Measurements from ENCODE around the gene TMEM9.

GRCh38 chr1:201190005-201190404, 35.7 kb upstream of the TMEM9 start:
- TF ChIP-seq TCF3 (IDR thresholded peaks at IDR 0.05; ENCODE audit: borderline replicate concordance, insufficient read depth, low read depth, low read length) (no peak), PBX3 (IDR thresholded peaks at IDR 0.05; ENCODE audit: insufficient replicate concordance, low read depth, low read length) (no peak), EZH2 (IDR thresholded peaks at IDR 0.05; ENCODE audit: borderline replicate concordance, control insufficient read depth, low read depth, low read length) (no peak), EP300 (IDR thresholded peaks at IDR 0.05; ENCODE audit: borderline replicate concordance in 1 of 2, control insufficient read depth in 1 of 2, low read depth in 2 of 2, low read length in 2 of 2) (no peak), ELK1 (IDR thresholded peaks at IDR 0.05; ENCODE audit: low read depth, low read length) (no peak), SP1 (IDR thresholded peaks at IDR 0.05; ENCODE audit: low read depth, low read length) (no peak), POLR2A (IDR thresholded peaks at IDR 0.05; ENCODE audit: low read depth, low read length) (no peak)
- TF ChIP-seq, protein P1, sequence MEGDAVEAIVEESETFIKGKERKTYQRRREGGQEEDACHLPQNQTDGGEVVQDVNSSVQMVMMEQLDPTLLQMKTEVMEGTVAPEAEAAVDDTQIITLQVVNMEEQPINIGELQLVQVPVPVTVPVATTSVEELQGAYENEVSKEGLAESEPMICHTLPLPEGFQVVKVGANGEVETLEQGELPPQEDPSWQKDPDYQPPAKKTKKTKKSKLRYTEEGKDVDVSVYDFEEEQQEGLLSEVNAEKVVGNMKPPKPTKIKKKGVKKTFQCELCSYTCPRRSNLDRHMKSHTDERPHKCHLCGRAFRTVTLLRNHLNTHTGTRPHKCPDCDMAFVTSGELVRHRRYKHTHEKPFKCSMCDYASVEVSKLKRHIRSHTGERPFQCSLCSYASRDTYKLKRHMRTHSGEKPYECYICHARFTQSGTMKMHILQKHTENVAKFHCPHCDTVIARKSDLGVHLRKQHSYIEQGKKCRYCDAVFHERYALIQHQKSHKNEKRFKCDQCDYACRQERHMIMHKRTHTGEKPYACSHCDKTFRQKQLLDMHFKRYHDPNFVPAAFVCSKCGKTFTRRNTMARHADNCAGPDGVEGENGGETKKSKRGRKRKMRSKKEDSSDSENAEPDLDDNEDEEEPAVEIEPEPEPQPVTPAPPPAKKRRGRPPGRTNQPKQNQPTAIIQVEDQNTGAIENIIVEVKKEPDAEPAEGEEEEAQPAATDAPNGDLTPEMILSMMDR (IDR thresholded peaks at IDR 0.05 in 2 of 3, conservative IDR thresholded peaks at IDR 0.05 in 1 of 3; ENCODE audit: control insufficient read depth in 2 of 3, extremely low read depth in 1 of 3, insufficient read depth in 1 of 3, low read depth in 3 of 3, low read length in 3 of 3) = no peak

All from GM12878 (cell line).